ENCODE data around the gene RTL9.

DNA sequence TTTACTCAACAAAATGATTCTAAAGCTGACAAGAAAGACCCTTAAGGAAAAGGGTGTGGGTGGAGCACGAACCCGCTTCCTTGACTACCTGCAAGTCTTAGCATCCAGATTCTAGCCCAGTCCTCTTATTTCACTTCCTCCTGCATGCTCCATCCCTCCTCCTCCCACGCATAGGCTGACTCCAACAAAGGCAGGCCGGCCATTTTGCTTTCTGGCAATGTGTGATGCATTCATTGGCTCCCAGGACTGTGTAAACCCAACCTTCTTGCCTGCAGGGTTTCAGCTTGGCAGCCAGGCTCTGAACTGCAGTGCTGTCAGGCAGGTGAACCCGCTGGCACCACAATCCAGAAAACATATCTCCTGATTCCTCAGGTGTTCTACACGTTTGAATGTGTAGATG, 39.3 kb downstream of the RTL9 start:
- TF ChIP-seq SETDB1 (IDR thresholded peaks at IDR 0.05; ENCODE audit: low read length) = no peak
- TF ChIP-seq ZNF263 (CRISPR knock-in tag; IDR thresholded peaks at IDR 0.05; ENCODE audit: borderline replicate concordance) = peak; percentile 86
- no peak for TF ChIP-seq ARID1B (IDR thresholded peaks at IDR 0.05)
- TF ChIP-seq, protein P1, sequence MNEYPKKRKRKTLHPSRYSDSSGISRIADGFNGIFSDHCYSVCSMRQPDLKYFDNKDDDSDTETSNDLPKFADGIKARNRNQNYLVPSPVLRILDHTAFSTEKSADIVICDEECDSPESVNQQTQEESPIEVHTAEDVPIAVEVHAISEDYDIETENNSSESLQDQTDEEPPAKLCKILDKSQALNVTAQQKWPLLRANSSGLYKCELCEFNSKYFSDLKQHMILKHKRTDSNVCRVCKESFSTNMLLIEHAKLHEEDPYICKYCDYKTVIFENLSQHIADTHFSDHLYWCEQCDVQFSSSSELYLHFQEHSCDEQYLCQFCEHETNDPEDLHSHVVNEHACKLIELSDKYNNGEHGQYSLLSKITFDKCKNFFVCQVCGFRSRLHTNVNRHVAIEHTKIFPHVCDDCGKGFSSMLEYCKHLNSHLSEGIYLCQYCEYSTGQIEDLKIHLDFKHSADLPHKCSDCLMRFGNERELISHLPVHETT (CRISPR knock-in tag; conservative IDR thresholded peaks at IDR 0.05 in 1 of 2, IDR thresholded peaks at IDR 0.05 in 1 of 2) = no peak
- TF ChIP-seq, protein P2, sequence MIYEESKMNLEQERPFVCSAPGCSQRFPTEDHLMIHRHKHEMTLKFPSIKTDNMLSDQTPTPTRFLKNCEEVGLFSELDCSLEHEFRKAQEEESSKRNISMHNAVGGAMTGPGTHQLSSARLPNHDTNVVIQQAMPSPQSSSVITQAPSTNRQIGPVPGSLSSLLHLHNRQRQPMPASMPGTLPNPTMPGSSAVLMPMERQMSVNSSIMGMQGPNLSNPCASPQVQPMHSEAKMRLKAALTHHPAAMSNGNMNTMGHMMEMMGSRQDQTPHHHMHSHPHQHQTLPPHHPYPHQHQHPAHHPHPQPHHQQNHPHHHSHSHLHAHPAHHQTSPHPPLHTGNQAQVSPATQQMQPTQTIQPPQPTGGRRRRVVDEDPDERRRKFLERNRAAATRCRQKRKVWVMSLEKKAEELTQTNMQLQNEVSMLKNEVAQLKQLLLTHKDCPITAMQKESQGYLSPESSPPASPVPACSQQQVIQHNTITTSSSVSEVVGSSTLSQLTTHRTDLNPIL (CRISPR knock-in tag; IDR thresholded peaks at IDR 0.05) = no peak

Data from K562 (cell line).